NCI-H446 treated with DMSO at 0.1 percent for 48 hours (cell line): Measurements from ENCODE around the gene TIMM22.
"Not testable (repeated sequence)": the region's sequence is repeated elsewhere in the genome, so short reads cannot be mapped to it uniquely, and the experiment has no call there.

Experiments
- DNase-seq: peaks from one replicate; lab custom pipeline; 2025; lab: John Stamatoyannopoulos, UW

The TIMM22 gene

GRCh38 chr17:1039511-1040215, 42.7 kb downstream of the TIMM22 start:
- no peak for DNase-seq

- no peak for DNase-seq
Observed at GRCh38 chr17:1040216-1040600, 43.3 kb downstream of the TIMM22 start.

- no peak for DNase-seq
Observed at GRCh38 chr17:1041746-1042145, 44.8 kb downstream of the TIMM22 start.

- DNase-seq = no peak
Observed at GRCh38 chr17:1042486-1042885, 45.6 kb downstream of the TIMM22 start.

- no peak for DNase-seq
Observed at GRCh38 chr17:1043601-1044251, 46.8 kb downstream of the TIMM22 start.

GRCh38 chr17:1044387-1045009, 47.6 kb downstream of the TIMM22 start:
- not testable (repeated sequence) for DNase-seq

- no peak for DNase-seq
Observed at GRCh38 chr17:1045456-1045855, 48.5 kb downstream of the TIMM22 start.

- DNase-seq = peak; percentile 59
Observed at GRCh38 chr17:1047177-1047878, 50.4 kb downstream of the TIMM22 start.

GRCh38 chr17:1047879-1048470, 51.0 kb downstream of the TIMM22 start:
- DNase-seq = no peak

- not testable (repeated sequence) for DNase-seq
Observed at GRCh38 chr17:1048516-1049115, 51.7 kb downstream of the TIMM22 start.

GRCh38 chr17:1049446-1050225, 52.7 kb downstream of the TIMM22 start:
- no peak for DNase-seq

GRCh38 chr17:1050246-1050995, 53.5 kb downstream of the TIMM22 start:
- DNase-seq = no peak

GRCh38 chr17:1050996-1051925, 54.3 kb downstream of the TIMM22 start:
- no peak for DNase-seq
